Measurements from ENCODE around the gene TMEM163. TPM values are rescaled to one million over a fixed set of nuclear protein-coding genes. Genes with fewer than 3 reads are reported as not detected.

The TMEM163 gene
- total and polyA plus RNA-seq, 2 of the 13 experiments (the other 11 are each of a cell fraction or from before 2014, with no cell fraction given): 0.05 TPM; not detected in 1

DNA sequence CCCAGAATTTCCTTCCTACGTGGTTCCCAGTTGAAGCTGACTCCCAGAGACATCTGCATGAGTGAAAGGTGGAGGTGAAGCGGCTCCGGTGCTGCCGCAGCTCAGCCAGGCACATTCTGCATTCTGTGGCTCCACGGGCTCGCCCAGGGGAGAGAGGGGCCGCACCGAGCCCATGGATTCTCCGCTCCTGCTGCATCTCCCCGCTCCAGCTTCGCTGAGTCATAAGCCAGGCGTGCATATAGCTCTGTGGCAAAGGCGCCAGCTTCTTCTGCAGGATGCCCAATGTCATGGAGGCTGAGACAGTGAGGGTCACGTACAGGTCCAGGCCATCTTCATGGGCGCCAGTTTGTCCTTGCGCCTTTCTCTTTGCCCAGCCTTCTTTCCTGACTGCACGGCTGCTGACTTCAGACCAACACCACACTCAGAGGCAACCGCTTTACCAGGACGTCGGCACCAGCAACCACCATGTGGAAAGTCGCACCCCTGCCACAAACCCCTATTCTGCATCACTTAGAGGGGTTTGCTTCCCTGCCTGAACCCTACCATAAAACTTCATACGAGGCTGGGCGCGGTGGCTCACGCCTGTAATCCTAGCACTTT lies 249.2 kb downstream of the TMEM163 start (continued):
- TF ChIP-seq, protein P1, sequence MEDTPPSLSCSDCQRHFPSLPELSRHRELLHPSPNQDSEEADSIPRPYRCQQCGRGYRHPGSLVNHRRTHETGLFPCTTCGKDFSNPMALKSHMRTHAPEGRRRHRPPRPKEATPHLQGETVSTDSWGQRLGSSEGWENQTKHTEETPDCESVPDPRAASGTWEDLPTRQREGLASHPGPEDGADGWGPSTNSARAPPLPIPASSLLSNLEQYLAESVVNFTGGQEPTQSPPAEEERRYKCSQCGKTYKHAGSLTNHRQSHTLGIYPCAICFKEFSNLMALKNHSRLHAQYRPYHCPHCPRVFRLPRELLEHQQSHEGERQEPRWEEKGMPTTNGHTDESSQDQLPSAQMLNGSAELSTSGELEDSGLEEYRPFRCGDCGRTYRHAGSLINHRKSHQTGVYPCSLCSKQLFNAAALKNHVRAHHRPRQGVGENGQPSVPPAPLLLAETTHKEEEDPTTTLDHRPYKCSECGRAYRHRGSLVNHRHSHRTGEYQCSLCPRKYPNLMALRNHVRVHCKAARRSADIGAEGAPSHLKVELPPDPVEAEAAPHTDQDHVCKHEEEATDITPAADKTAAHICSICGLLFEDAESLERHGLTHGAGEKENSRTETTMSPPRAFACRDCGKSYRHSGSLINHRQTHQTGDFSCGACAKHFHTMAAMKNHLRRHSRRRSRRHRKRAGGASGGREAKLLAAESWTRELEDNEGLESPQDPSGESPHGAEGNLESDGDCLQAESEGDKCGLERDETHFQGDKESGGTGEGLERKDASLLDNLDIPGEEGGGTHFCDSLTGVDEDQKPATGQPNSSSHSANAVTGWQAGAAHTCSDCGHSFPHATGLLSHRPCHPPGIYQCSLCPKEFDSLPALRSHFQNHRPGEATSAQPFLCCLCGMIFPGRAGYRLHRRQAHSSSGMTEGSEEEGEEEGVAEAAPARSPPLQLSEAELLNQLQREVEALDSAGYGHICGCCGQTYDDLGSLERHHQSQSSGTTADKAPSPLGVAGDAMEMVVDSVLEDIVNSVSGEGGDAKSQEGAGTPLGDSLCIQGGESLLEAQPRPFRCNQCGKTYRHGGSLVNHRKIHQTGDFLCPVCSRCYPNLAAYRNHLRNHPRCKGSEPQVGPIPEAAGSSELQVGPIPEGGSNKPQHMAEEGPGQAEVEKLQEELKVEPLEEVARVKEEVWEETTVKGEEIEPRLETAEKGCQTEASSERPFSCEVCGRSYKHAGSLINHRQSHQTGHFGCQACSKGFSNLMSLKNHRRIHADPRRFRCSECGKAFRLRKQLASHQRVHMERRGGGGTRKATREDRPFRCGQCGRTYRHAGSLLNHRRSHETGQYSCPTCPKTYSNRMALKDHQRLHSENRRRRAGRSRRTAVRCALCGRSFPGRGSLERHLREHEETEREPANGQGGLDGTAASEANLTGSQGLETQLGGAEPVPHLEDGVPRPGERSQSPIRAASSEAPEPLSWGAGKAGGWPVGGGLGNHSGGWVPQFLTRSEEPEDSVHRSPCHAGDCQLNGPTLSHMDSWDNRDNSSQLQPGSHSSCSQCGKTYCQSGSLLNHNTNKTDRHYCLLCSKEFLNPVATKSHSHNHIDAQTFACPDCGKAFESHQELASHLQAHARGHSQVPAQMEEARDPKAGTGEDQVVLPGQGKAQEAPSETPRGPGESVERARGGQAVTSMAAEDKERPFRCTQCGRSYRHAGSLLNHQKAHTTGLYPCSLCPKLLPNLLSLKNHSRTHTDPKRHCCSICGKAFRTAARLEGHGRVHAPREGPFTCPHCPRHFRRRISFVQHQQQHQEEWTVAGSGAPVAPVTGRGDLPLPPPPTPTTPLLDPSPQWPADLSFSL (CRISPR knock-in tag; IDR thresholded peaks at IDR 0.05): no peak
- TF ChIP-seq, protein P2, sequence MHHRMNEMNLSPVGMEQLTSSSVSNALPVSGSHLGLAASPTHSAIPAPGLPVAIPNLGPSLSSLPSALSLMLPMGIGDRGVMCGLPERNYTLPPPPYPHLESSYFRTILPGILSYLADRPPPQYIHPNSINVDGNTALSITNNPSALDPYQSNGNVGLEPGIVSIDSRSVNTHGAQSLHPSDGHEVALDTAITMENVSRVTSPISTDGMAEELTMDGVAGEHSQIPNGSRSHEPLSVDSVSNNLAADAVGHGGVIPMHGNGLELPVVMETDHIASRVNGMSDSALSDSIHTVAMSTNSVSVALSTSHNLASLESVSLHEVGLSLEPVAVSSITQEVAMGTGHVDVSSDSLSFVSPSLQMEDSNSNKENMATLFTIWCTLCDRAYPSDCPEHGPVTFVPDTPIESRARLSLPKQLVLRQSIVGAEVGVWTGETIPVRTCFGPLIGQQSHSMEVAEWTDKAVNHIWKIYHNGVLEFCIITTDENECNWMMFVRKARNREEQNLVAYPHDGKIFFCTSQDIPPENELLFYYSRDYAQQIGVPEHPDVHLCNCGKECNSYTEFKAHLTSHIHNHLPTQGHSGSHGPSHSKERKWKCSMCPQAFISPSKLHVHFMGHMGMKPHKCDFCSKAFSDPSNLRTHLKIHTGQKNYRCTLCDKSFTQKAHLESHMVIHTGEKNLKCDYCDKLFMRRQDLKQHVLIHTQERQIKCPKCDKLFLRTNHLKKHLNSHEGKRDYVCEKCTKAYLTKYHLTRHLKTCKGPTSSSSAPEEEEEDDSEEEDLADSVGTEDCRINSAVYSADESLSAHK (CRISPR knock-in tag; IDR thresholded peaks at IDR 0.05; ENCODE audit: borderline replicate concordance): no peak
- TF ChIP-seq ASH2L (IDR thresholded peaks at IDR 0.05; ENCODE audit: insufficient read length, low read depth, low read length): no peak
- no peak for TF ChIP-seq ZNF530 (CRISPR knock-in tag; IDR thresholded peaks at IDR 0.05; ENCODE audit: low read depth)
- TF ChIP-seq, protein P3, sequence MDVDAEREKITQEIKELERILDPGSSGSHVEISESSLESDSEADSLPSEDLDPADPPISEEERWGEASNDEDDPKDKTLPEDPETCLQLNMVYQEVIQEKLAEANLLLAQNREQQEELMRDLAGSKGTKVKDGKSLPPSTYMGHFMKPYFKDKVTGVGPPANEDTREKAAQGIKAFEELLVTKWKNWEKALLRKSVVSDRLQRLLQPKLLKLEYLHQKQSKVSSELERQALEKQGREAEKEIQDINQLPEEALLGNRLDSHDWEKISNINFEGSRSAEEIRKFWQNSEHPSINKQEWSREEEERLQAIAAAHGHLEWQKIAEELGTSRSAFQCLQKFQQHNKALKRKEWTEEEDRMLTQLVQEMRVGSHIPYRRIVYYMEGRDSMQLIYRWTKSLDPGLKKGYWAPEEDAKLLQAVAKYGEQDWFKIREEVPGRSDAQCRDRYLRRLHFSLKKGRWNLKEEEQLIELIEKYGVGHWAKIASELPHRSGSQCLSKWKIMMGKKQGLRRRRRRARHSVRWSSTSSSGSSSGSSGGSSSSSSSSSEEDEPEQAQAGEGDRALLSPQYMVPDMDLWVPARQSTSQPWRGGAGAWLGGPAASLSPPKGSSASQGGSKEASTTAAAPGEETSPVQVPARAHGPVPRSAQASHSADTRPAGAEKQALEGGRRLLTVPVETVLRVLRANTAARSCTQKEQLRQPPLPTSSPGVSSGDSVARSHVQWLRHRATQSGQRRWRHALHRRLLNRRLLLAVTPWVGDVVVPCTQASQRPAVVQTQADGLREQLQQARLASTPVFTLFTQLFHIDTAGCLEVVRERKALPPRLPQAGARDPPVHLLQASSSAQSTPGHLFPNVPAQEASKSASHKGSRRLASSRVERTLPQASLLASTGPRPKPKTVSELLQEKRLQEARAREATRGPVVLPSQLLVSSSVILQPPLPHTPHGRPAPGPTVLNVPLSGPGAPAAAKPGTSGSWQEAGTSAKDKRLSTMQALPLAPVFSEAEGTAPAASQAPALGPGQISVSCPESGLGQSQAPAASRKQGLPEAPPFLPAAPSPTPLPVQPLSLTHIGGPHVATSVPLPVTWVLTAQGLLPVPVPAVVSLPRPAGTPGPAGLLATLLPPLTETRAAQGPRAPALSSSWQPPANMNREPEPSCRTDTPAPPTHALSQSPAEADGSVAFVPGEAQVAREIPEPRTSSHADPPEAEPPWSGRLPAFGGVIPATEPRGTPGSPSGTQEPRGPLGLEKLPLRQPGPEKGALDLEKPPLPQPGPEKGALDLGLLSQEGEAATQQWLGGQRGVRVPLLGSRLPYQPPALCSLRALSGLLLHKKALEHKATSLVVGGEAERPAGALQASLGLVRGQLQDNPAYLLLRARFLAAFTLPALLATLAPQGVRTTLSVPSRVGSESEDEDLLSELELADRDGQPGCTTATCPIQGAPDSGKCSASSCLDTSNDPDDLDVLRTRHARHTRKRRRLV (CRISPR knock-in tag; IDR thresholded peaks at IDR 0.05): no peak
- no peak for TF ChIP-seq HDAC2 (CRISPR knock-in tag; IDR thresholded peaks at IDR 0.05)

Data from HepG2 (cell line).